Aorta (tissue), 5 donors: ENCODE results near the gene KCNQ4. TPM values are rescaled to one million over a fixed set of nuclear protein-coding genes. Genes with fewer than 3 reads are reported as not detected.

ENCODE experiments used
- ATAC-seq: fragments of 200-7000 bp; cut with Tn5 transposase; one replicate; pipeline ENCODE4 v1.9.1; 2022; ENCODE audit warnings: moderate library complexity; ENCODE audit not compliant: low FRiP score
- DNase-seq, 2 donors: peaks; one replicate each; pipeline ENCODE4 v3.0.0-alpha.2; 2020
- H3K27ac ChIP-seq, 2 donors: one replicate each; pipeline ENCODE4 v1.5.1; 2013; ENCODE audit warnings: low read length in 2 of 2, mild to moderate bottlenecking in 2 of 2, moderate library complexity in 2 of 2, control low read depth in 1 of 2, inconsistent platforms in 1 of 2, low read depth in 1 of 2
- H3K27me3 ChIP-seq, 2 donors: one replicate each; pipeline ENCODE4 v1.6.1; 2013; ENCODE audit warnings: control low read depth in 1 of 2, low read length in 1 of 2, mild to moderate bottlenecking in 1 of 2, moderate library complexity in 1 of 2; ENCODE audit not compliant: insufficient read depth in 2 of 2, control insufficient read depth in 1 of 2
- H3K36me3 ChIP-seq, 2 donors: one replicate each; pipeline ENCODE4 v1.6.1; 2013; ENCODE audit warnings: control low read depth in 1 of 2, low read length in 1 of 2, mild to moderate bottlenecking in 1 of 2; ENCODE audit not compliant: insufficient read depth in 2 of 2, control insufficient read depth in 1 of 2
- H3K4me1 ChIP-seq, 2 donors: one replicate each; pipeline ENCODE4 v1.6.1; 2013; ENCODE audit warnings: low read length in 2 of 2, control low read depth in 1 of 2, mild to moderate bottlenecking in 1 of 2, moderate library complexity in 1 of 2; ENCODE audit not compliant: insufficient read depth in 2 of 2, control insufficient read depth in 1 of 2
- H3K4me3 ChIP-seq, 2 donors: one replicate each; pipeline ENCODE4 v1.5.1; 2013; ENCODE audit warnings: low read length in 2 of 2, control low read depth in 1 of 2, mild to moderate bottlenecking in 1 of 2
- H3K9me3 ChIP-seq: one replicate; pipeline ENCODE4 v1.6.1; 2013; ENCODE audit warnings: mild to moderate bottlenecking, low read length; ENCODE audit not compliant: control insufficient read depth
- WGBS, 2 donors: extraction: QIAGEN DNeasy Blood & Tissue Kit; methylation state at CpG; one replicate each; pipeline ENCODE4 v1.1.7; 2013; 5-methylcytosine and 5-hydroxymethylcytosine counted together
- intact Hi-C, 2 donors: fragments of 100-400 bp; cut with DNase I; formaldehyde crosslinking; loops; one replicate each; pipeline versions ENCODE4 v1.14.2 to v1.15.0; 2022
- polyA plus RNA-seq, 2 donors: library from polyadenylated mRNA; stranded (reverse); fragments of 200-250 nt; gene quantifications; one replicate each; pipeline ENCODE4 v1.2.3, GENCODE V29; 2013
- total RNA-seq, 2 donors: library from RNA; stranded (reverse); fragmentation: NEBNext Ultra II Directional; extraction: Animal tissue kit (Norgen Biotek cat#: 25700); gene quantifications; one replicate each; pipeline ENCODE4 v1.2.1, GENCODE V29; 2021
- donor health status: healthy with polysubstance abuse.
- donor health status: Bipolar disorder and iron deficiency.
- donor health status: DM: no; HTN: no; CAD: no.
- donor health status: DM: no; HTN: no; CAD: no.
- donor health status: DM: yes; HTN: yes; CAD: no.

KCNQ4 gene
- total and polyA plus RNA-seq, 4 donors = 0.88 to 10.0 (median 7.9) TPM

GRCh38 chr1:40857737-40858136 is 74.2 kb downstream of the KCNQ4 start:
- WGBS, 2 donors = 74 to 94% methylated on average over 2 of the region's 2 CpGs
- ATAC-seq (no peak), DNase-seq (no peak)
- no peaks in the 10 kb centered on the region for H3K4me1 ChIP-seq
- H3K27ac ChIP-seq = no peak overlapping the region
- H3K9me3 ChIP-seq = no peaks in the 10 kb centered on the region
- intact Hi-C loops = no loop called here
- H3K36me3 ChIP-seq = no peaks in the 10 kb centered on the region
- no peaks in the 10 kb centered on the region for H3K27me3 ChIP-seq
- H3K4me3 ChIP-seq = no peak overlapping the region

- peak overlapping the region in 1 of 2 donors; percentile 66 for H3K27ac ChIP-seq
- 90 to 92% methylated on average over 4 of the region's 4 CpGs for WGBS, 2 donors
- no peaks in the 10 kb centered on the region for H3K36me3 ChIP-seq
- no peaks in the 10 kb centered on the region for H3K27me3 ChIP-seq
- no peaks in the 10 kb centered on the region for H3K9me3 ChIP-seq
- ATAC-seq (no peak), DNase-seq (no peak)
- no peak overlapping the region for H3K4me3 ChIP-seq
- intact Hi-C loops = no loop called here
- no peaks in the 10 kb centered on the region for H3K4me1 ChIP-seq
Measured at GRCh38 chr1:40858856-40859416, 75.3 kb downstream of the KCNQ4 start.

- WGBS, 2 donors = 2 to 4% methylated on average over 10 of the region's 10 CpGs
- Histone ChIP-seq H3K9me3 (no peaks in the 10 kb centered on the region), H3K4me3 (peak overlapping the region; percentile 36 to 92), H3K27ac (peak overlapping the region in 1 of 2 donors; percentile 81), H3K4me1 (no peaks in the 10 kb centered on the region), H3K27me3 (no peaks in the 10 kb centered on the region), H3K36me3 (no peaks in the 10 kb centered on the region)
- ATAC-seq (peak; percentile 1), DNase-seq (no peak)
- intact Hi-C loops = no loop called here
Measured at GRCh38 chr1:40860706-40861223, 77.2 kb downstream of the KCNQ4 start.

- DNase-seq (peak; percentile 68 to 86), ATAC-seq (peak; percentile 15)
- no peaks in the 10 kb centered on the region for H3K36me3 ChIP-seq
- intact Hi-C loops = loop anchor here in 1 of 2 donors (2.0 kb wide), 1 partner anchor 83 kb away; no protein-coding TSS in a partner anchor
- WGBS, 2 donors = 0 to 1% methylated on average over 60 to 98 of the region's 98 CpGs
- peak overlapping the region; percentile 36 to 92 for H3K4me3 ChIP-seq
- peak overlapping the region; percentile 28 to 81 for H3K27ac ChIP-seq
- H3K27me3 ChIP-seq = no peaks in the 10 kb centered on the region
- no peaks in the 10 kb centered on the region for H3K4me1 ChIP-seq
- no peaks in the 10 kb centered on the region for H3K9me3 ChIP-seq
Measured at GRCh38 chr1:40861224-40862003, 77.8 kb downstream of the KCNQ4 start.

- H3K4me1 ChIP-seq = no peaks in the 10 kb centered on the region
- WGBS, 2 donors = 5% methylated on average over 62 to 75 of the region's 75 CpGs
- peak within 1 kb of the TSS; percentile 28 to 81 for H3K27ac ChIP-seq
- H3K4me3 ChIP-seq = peak within 1 kb of the TSS; percentile 36 to 92
- no peaks in the 10 kb centered on the region for H3K27me3 ChIP-seq
- intact Hi-C loops = loop anchor here in 1 of 2 donors (2.0 kb wide), 1 partner anchor 83 kb away; no protein-coding TSS in a partner anchor
- ATAC-seq (peak; percentile 96), DNase-seq (peak; percentile 97 to 99)
- no peaks in the 10 kb centered on the region for H3K36me3 ChIP-seq
- H3K9me3 ChIP-seq = no peaks in the 10 kb centered on the region
Measured at GRCh38 chr1:40862008-40862863, 78.6 kb downstream of the KCNQ4 start, which contains the start of gene CITED4. Gene CITED4 (minus strand): TSS chr1:40862363. CDS start chr1:40862127, 236 bp downstream.

GRCh38 chr1:40868051-40868723 is 84.6 kb downstream of the KCNQ4 start:
- intact Hi-C loops = no loop called here
- no peak for ATAC-seq
- no peak for DNase-seq
- WGBS, 2 donors = 73 to 74% methylated on average over 4 of the region's 4 CpGs
- Histone ChIP-seq H3K36me3 (no peaks in the 10 kb centered on the region), H3K4me3 (no peak overlapping the region), H3K27ac (no peak overlapping the region), H3K27me3 (no peaks in the 10 kb centered on the region), H3K4me1 (no peaks in the 10 kb centered on the region), H3K9me3 (no peaks in the 10 kb centered on the region)

GRCh38 chr1:40870135-40870728 is 86.6 kb downstream of the KCNQ4 start:
- Histone ChIP-seq H3K4me3 (no peak overlapping the region), H3K36me3 (no peaks in the 10 kb centered on the region), H3K27me3 (no peaks in the 10 kb centered on the region), H3K4me1 (no peaks in the 10 kb centered on the region), H3K9me3 (no peaks in the 10 kb centered on the region), H3K27ac (no peak overlapping the region)
- no peak for ATAC-seq
- intact Hi-C loops = no loop called here
- 94% methylated on average over 2 of the region's 2 CpGs for WGBS, 2 donors
- no peak for DNase-seq

- no peaks in the 10 kb centered on the region for H3K27me3 ChIP-seq
- WGBS, 2 donors = 64 to 84% methylated on average over 3 of the region's 3 CpGs
- no peak overlapping the region for H3K4me3 ChIP-seq
- no peaks in the 10 kb centered on the region for H3K36me3 ChIP-seq
- H3K27ac ChIP-seq = no peak overlapping the region
- intact Hi-C loops = no loop called here
- H3K9me3 ChIP-seq = no peaks in the 10 kb centered on the region
- no peak for ATAC-seq
- no peak for DNase-seq
- H3K4me1 ChIP-seq = no peaks in the 10 kb centered on the region
Measured at GRCh38 chr1:40872276-40872675, 88.7 kb downstream of the KCNQ4 start.
